GM12865 (cell line): Measurements from ENCODE around the gene SCN2B.

ENCODE experiments used
- DNase-seq: peaks from one replicate; pipeline ENCODE4 v3.0.0; 2010; ENCODE audit warnings: low read depth
- H3K4me3 ChIP-seq: 2 replicates; pipeline ENCODE4 v1.5.1; 2011; ENCODE audit warnings: mild to moderate bottlenecking, low read depth, low read length, control low read depth
- TF ChIP-seq, protein P1 (sequence below): IDR thresholded peaks from 2 replicates; pipeline ENCODE4 v1.5.1; 2011; ENCODE audit warnings: low read length, control low read depth, low read depth, inconsistent platforms; ENCODE audit not compliant: insufficient read depth; ENCODE audit errors: missing control alignments

The SCN2B gene

DNA sequence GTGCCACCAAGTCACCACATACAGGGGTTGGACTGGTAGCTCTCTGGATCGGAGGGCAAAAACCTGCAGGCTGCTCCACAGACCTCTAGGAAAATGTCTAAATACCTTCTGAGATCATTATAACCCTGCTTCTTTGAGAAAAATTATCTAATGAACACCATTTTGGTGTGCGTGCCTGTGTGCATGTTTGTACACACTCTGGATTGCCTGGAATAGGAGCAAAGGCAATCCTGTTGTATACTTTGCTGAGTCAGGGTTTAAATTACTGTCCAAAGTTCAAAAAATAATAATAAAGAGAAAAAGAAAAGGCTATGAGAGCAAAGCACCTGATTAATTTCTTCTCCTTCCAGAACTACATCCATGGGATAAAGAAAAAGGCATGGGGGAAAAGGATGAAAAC lies 37.3 kb upstream of the SCN2B start:
- no peak for DNase-seq
- TF ChIP-seq, protein P1, sequence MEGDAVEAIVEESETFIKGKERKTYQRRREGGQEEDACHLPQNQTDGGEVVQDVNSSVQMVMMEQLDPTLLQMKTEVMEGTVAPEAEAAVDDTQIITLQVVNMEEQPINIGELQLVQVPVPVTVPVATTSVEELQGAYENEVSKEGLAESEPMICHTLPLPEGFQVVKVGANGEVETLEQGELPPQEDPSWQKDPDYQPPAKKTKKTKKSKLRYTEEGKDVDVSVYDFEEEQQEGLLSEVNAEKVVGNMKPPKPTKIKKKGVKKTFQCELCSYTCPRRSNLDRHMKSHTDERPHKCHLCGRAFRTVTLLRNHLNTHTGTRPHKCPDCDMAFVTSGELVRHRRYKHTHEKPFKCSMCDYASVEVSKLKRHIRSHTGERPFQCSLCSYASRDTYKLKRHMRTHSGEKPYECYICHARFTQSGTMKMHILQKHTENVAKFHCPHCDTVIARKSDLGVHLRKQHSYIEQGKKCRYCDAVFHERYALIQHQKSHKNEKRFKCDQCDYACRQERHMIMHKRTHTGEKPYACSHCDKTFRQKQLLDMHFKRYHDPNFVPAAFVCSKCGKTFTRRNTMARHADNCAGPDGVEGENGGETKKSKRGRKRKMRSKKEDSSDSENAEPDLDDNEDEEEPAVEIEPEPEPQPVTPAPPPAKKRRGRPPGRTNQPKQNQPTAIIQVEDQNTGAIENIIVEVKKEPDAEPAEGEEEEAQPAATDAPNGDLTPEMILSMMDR: no peak
- no peak overlapping the region for H3K4me3 ChIP-seq

DNA sequence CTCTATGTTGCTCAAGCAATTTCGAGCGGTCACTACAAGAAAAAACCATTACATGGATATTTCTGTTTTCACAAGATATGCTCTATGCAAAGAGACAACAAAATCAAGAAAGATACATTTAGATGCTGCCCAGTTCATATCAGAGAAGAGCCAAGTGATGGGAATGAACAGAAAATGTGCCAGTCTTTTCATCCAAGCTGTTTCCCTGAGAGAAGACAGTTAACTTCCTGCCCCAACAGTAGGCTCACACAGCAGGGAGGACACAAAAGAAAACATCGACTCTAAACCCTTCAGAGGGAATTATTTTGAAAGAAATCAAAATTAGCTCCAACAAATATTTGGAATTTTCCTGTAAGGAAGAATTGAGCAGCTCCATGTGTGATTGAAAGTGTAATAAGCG lies 36.8 kb upstream of the SCN2B start:
- DNase-seq: no peak
- H3K4me3 ChIP-seq: no peak overlapping the region
- TF ChIP-seq, protein P1: no peak

DNA sequence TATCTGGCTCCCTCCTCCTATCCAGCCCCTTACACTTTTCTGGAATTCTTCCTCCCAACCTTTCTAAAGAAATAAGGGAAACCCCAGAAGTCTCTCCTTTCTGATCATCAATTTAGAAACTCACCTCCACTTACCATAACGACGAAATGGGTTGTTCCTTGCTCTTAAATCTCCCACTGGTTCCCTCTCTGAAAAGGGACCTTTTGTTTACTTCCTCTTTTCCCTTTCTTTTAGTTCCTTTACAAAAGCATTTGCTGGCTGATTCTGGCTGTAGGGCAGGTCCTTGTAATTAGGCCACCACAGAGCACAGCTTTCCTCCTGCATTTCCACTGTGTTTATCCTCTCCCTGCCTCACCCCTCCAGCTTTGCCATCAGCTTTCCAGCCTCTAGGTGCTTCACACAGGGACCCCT lies 36.3 kb upstream of the SCN2B start:
- TF ChIP-seq, protein P1: no peak
- DNase-seq: no peak
- H3K4me3 ChIP-seq: no peak overlapping the region

DNA sequence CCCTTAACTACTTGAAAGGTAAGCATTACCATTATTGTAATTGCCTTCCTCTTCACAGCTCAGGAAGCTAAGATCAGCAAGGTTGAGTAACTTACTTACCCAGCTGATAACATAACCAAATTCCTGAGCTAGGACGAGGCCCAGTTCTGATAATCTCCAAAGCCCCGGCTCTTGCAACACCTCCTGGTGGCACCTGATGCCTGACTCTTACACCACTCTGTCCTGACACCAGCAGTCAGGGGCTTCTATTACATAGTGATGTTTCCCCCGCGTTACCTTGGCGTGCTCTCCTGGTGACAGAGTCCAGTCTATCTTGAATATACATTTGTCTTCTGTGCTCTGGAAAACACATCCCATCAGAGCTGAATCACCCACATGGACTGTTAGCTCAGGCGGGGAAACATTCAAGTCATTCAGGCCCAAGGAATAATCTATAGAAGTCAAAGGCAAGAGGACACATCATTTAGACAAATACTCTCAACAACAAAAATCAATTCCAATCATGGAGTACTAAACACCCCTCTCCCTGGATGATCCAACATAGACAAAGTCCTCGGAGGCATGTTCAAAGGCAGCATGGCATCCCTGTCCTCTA lies 35.8 kb upstream of the SCN2B start:
- TF ChIP-seq, protein P1: no peak
- no peak overlapping the region for H3K4me3 ChIP-seq
- no peak for DNase-seq

DNA sequence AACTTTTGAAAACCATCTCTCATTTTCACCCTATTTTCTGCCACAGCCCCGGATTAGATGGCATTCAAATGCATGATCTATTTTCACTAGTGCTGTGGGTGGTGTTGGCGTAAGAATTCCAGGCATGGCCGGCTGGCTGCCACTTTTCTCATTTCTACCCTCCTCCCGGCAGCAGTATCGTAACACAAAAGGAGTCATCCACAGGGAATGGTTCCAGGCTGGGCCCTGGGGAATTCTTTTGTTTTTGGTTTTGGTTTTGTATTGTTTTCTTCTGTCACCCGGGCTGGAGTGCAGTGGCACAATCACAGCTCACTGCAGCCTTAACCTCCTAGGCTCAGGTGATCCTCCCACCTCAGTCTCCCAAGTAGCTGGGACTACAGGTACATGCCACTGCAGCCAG lies 34.6 kb upstream of the SCN2B start:
- no peak for DNase-seq
- TF ChIP-seq, protein P1: no peak
- no peak overlapping the region for H3K4me3 ChIP-seq

DNA sequence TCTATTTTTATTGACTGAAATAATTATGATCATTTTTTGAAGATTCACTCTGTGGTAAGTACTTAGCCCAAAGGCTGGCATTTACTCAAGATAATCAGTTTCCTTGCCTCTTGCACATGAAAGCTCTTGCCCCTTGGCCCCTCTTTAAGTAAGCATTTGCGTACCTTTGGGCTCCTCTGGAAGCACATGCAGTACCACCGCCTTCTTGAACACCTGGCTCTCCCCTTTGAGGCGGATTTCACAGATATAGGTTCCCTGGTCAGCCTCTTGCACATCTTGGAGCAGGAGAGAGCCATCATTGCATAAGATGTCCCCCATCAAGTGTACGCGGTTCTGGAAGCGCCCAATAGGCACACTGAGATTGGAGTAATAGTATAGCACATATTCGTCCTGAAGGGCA lies 33.9 kb upstream of the SCN2B start:
- DNase-seq: no peak
- TF ChIP-seq, protein P1: no peak
- H3K4me3 ChIP-seq: no peak overlapping the region

DNA sequence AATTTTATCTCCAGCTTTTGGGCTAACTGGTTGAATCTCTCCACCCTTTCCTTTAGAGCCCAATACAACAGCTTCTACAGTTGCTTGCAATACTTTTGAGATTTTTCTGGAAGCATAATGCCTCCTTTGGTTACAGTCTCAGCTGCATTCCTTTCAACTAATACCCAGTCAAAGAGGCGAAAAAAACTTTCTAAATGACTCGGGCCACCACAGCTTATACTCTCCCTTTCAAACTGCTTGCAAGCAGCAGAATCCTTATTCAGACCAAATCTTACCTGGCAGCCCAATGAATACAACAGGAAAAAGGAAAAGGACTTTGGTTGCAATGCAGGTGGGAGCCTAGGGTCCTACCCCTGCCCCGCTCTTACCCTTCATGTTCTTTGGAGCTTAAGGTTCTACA lies 32.6 kb upstream of the SCN2B start:
- TF ChIP-seq, protein P1: no peak
- no peak overlapping the region for H3K4me3 ChIP-seq
- no peak for DNase-seq
